Activated naive CD8-positive, alpha-beta T cell treated with anti-CD3 and anti-CD28 coated beads for 36 hours (primary cell): Measurements from ENCODE around the gene COG3. TPM values are rescaled to one million over a fixed set of nuclear protein-coding genes. Genes with fewer than 3 reads are reported as not detected.

Experiments used
- DNase-seq: peaks from one replicate; pipeline ENCODE4 v3.0.0; 2021
- H3K27ac Mint-ChIP-seq: one replicate; pipeline ENCODE4 v1.8.0; 2022; ENCODE audit warnings: mild to moderate bottlenecking, moderate library complexity, mixed read lengths
- H3K27me3 Mint-ChIP-seq: one replicate; pipeline ENCODE4 v1.8.0; 2022; ENCODE audit warnings: mild to moderate bottlenecking, mixed read lengths
- H3K36me3 Mint-ChIP-seq: one replicate; pipeline ENCODE4 v1.8.0; 2021; ENCODE audit warnings: mild to moderate bottlenecking, mixed read lengths
- H3K4me1 Mint-ChIP-seq: one replicate; pipeline ENCODE4 v1.8.0; 2021; ENCODE audit warnings: mixed read lengths
- H3K4me3 Mint-ChIP-seq: one replicate; pipeline ENCODE4 v1.8.0; 2022; ENCODE audit warnings: mild to moderate bottlenecking, moderate library complexity, mixed read lengths
- H3K9me3 Mint-ChIP-seq: one replicate; pipeline ENCODE4 v1.8.0; 2022; ENCODE audit warnings: mixed read lengths
- total RNA-seq, 2 experiments: library from RNA; stranded (reverse); gene quantifications; one replicate each; pipeline ENCODE4 v1.2.3, GENCODE V29; 2021

COG3 gene
- total RNA-seq, 2 experiments from 2014 or later, result 17.1 to 17.4 TPM

- H3K4me3 Mint-ChIP-seq, result no peak overlapping the region
- no peaks in the 10 kb centered on the region for H3K9me3 Mint-ChIP-seq
- no peaks in the 10 kb centered on the region for H3K36me3 Mint-ChIP-seq
- DNase-seq, result no peak
- no peak overlapping the region for H3K27ac Mint-ChIP-seq
- no peaks in the 10 kb centered on the region for H3K27me3 Mint-ChIP-seq
- peaks cover 9% of the 10 kb centered on the region for H3K4me1 Mint-ChIP-seq
Measured at GRCh38 chr13:45436953-45437352, 27.8 kb upstream of the COG3 start.

- Mint-ChIP-seq H3K4me3 (no peak overlapping the region), H3K27me3 (no peaks in the 10 kb centered on the region)
Measured at GRCh38 chr13:45437947-45438346, 26.8 kb upstream of the COG3 start.

GRCh38 chr13:45439008-45439407, 25.7 kb upstream of the COG3 start:
- H3K4me3 Mint-ChIP-seq, result no peak overlapping the region
- no peaks in the 10 kb centered on the region for H3K36me3 Mint-ChIP-seq
- no peak for DNase-seq
- H3K27ac Mint-ChIP-seq, result no peak overlapping the region
- H3K27me3 Mint-ChIP-seq, result no peaks in the 10 kb centered on the region
- H3K4me1 Mint-ChIP-seq, result peaks cover 11% of the 10 kb centered on the region
- no peaks in the 10 kb centered on the region for H3K9me3 Mint-ChIP-seq

More at GRCh38 chr13:45437947-45438346, 26.8 kb upstream of the COG3 start:
- DNase-seq, result no peak
- no peaks in the 10 kb centered on the region for H3K9me3 Mint-ChIP-seq
- no peak overlapping the region for H3K27ac Mint-ChIP-seq
- peaks cover 11% of the 10 kb centered on the region for H3K4me1 Mint-ChIP-seq
- no peaks in the 10 kb centered on the region for H3K36me3 Mint-ChIP-seq

- peaks cover 11% of the 10 kb centered on the region for H3K4me1 Mint-ChIP-seq
- no peak for DNase-seq
- H3K27me3 Mint-ChIP-seq, result no peaks in the 10 kb centered on the region
- no peaks in the 10 kb centered on the region for H3K36me3 Mint-ChIP-seq
- no peaks in the 10 kb centered on the region for H3K9me3 Mint-ChIP-seq
- no peak overlapping the region for H3K27ac Mint-ChIP-seq
- no peak overlapping the region for H3K4me3 Mint-ChIP-seq
Measured at GRCh38 chr13:45439781-45440462, 24.8 kb upstream of the COG3 start.

- H3K36me3 Mint-ChIP-seq, result no peaks in the 10 kb centered on the region
- no peaks in the 10 kb centered on the region for H3K27me3 Mint-ChIP-seq
- no peak for DNase-seq
- no peaks in the 10 kb centered on the region for H3K9me3 Mint-ChIP-seq
- no peak overlapping the region for H3K4me3 Mint-ChIP-seq
- H3K4me1 Mint-ChIP-seq, result peaks cover 11% of the 10 kb centered on the region
- peak overlapping the region; percentile 55 for H3K27ac Mint-ChIP-seq
Measured at GRCh38 chr13:45441633-45442032, 23.1 kb upstream of the COG3 start.

GRCh38 chr13:45445053-45445452, 19.7 kb upstream of the COG3 start:
- Mint-ChIP-seq H3K27me3 (no peaks in the 10 kb centered on the region), H3K4me1 (peaks cover 11% of the 10 kb centered on the region), H3K9me3 (no peaks in the 10 kb centered on the region), H3K27ac (no peak overlapping the region), H3K36me3 (no peaks in the 10 kb centered on the region), H3K4me3 (no peak overlapping the region)
- DNase-seq, result no peak

- Mint-ChIP-seq H3K27me3 (no peaks in the 10 kb centered on the region), H3K36me3 (no peaks in the 10 kb centered on the region), H3K9me3 (no peaks in the 10 kb centered on the region), H3K27ac (no peak overlapping the region), H3K4me1 (peaks cover 10% of the 10 kb centered on the region), H3K4me3 (no peak overlapping the region)
- no peak for DNase-seq
Measured at GRCh38 chr13:45446181-45446580, 18.6 kb upstream of the COG3 start.

GRCh38 chr13:45447050-45447661, 17.6 kb upstream of the COG3 start:
- Mint-ChIP-seq H3K27me3 (no peaks in the 10 kb centered on the region), H3K27ac (no peak overlapping the region), H3K4me1 (peaks cover under 1% of the 10 kb centered on the region), H3K9me3 (no peaks in the 10 kb centered on the region), H3K36me3 (no peaks in the 10 kb centered on the region), H3K4me3 (no peak overlapping the region)
- DNase-seq, result no peak

GRCh38 chr13:45448965-45449559, 15.7 kb upstream of the COG3 start:
- no peaks in the 10 kb centered on the region for H3K9me3 Mint-ChIP-seq
- no peak overlapping the region for H3K4me3 Mint-ChIP-seq
- no peaks in the 10 kb centered on the region for H3K27me3 Mint-ChIP-seq
- H3K27ac Mint-ChIP-seq, result no peak overlapping the region
- no peaks in the 10 kb centered on the region for H3K4me1 Mint-ChIP-seq
- H3K36me3 Mint-ChIP-seq, result no peaks in the 10 kb centered on the region
- DNase-seq, result no peak

GRCh38 chr13:45451282-45451681, 13.5 kb upstream of the COG3 start:
- Mint-ChIP-seq H3K27ac (no peak overlapping the region), H3K4me3 (no peak overlapping the region), H3K27me3 (no peaks in the 10 kb centered on the region), H3K9me3 (no peaks in the 10 kb centered on the region), H3K4me1 (no peaks in the 10 kb centered on the region), H3K36me3 (no peaks in the 10 kb centered on the region)
- no peak for DNase-seq

GRCh38 chr13:45454204-45454603, 10.5 kb upstream of the COG3 start:
- H3K9me3 Mint-ChIP-seq, result peaks cover 5% of the 10 kb centered on the region
- no peak overlapping the region for H3K27ac Mint-ChIP-seq

GRCh38 chr13:45456196-45456972, 8.4 kb upstream of the COG3 start:
- Mint-ChIP-seq H3K36me3 (peaks cover 3% of the 10 kb centered on the region), H3K27me3 (no peaks in the 10 kb centered on the region), H3K4me3 (no peak overlapping the region), H3K4me1 (no peaks in the 10 kb centered on the region), H3K27ac (no peak overlapping the region), H3K9me3 (peaks cover 5% of the 10 kb centered on the region)
- no peak for DNase-seq

More at GRCh38 chr13:45454204-45454603, 10.5 kb upstream of the COG3 start:
- H3K4me3 Mint-ChIP-seq, result no peak overlapping the region
- peaks cover 3% of the 10 kb centered on the region for H3K36me3 Mint-ChIP-seq
- DNase-seq, result no peak
- H3K27me3 Mint-ChIP-seq, result no peaks in the 10 kb centered on the region
- H3K4me1 Mint-ChIP-seq, result no peaks in the 10 kb centered on the region

GRCh38 chr13:45464141-45464686, 525 bp upstream of the COG3 start:
- DNase-seq, result no peak
- H3K27ac Mint-ChIP-seq, result peak overlapping the region; percentile 90
- peak overlapping the region; percentile 91 for H3K4me3 Mint-ChIP-seq
- no peaks in the 10 kb centered on the region for H3K9me3 Mint-ChIP-seq
- peaks cover 36% of the 10 kb centered on the region for H3K4me1 Mint-ChIP-seq
- H3K27me3 Mint-ChIP-seq, result no peaks in the 10 kb centered on the region
- peaks cover 7% of the 10 kb centered on the region for H3K36me3 Mint-ChIP-seq

- no peak for DNase-seq
- Mint-ChIP-seq H3K27ac (peak overlapping the region; percentile 66), H3K4me1 (peaks cover 51% of the 10 kb centered on the region), H3K4me3 (peak overlapping the region; percentile 91), H3K36me3 (peaks cover 10% of the 10 kb centered on the region), H3K9me3 (peaks cover 1% of the 10 kb centered on the region), H3K27me3 (no peaks in the 10 kb centered on the region)
Measured at GRCh38 chr13:45466359-45466758, 1.6 kb downstream of the COG3 start.

GRCh38 chr13:45468635-45469034, 3.9 kb downstream of the COG3 start:
- DNase-seq, result no peak
- Mint-ChIP-seq H3K27me3 (no peaks in the 10 kb centered on the region), H3K4me1 (peaks cover 65% of the 10 kb centered on the region), H3K9me3 (peaks cover 10% of the 10 kb centered on the region), H3K27ac (no peak overlapping the region), H3K4me3 (no peak overlapping the region), H3K36me3 (peaks cover 27% of the 10 kb centered on the region)
